ENCODE measurements around the gene RFXANK.
A peak's percentile ranks its signal among the peaks of the same experiment; 100 is the strongest.

The RFXANK gene

GRCh38 chr19:19224150-19224851, 32.2 kb downstream of the RFXANK start:
- no peaks in the 10 kb centered on the region for H3K36me3 ChIP-seq (ENCODE audit: insufficient read depth, low read length)
- no peak overlapping the region; the same call in 1 of the 2 replicates for H3K9ac ChIP-seq (ENCODE audit: low read depth, low read length)
- peaks cover 36% of the 10 kb centered on the region for H3K27me3 ChIP-seq (ENCODE audit: insufficient read depth, low read length)

GRCh38 chr19:19224852-19225494, 32.9 kb downstream of the RFXANK start:
- Histone ChIP-seq H3K9me3 (ENCODE audit: insufficient read depth, low read depth, low read length) (no peaks in the 10 kb centered on the region), H3K27ac (ENCODE audit: low read depth, low read length) (no peak overlapping the region), H3K27me3 (ENCODE audit: insufficient read depth, low read length) (peaks cover 38% of the 10 kb centered on the region), H3K9ac (ENCODE audit: low read depth, low read length) (no peak overlapping the region; the same call in 1 of the 2 replicates), H3K4me1 (ENCODE audit: insufficient read depth, low read length) (no peaks in the 10 kb centered on the region), H3K4me3 (ENCODE audit: low read length) (peak overlapping the region; percentile 41), H3K36me3 (ENCODE audit: insufficient read depth, low read length) (no peaks in the 10 kb centered on the region)
- 2% methylated on average over 59 of the region's 59 CpGs for WGBS

More at GRCh38 chr19:19224150-19224851, 32.2 kb downstream of the RFXANK start:
- Histone ChIP-seq H3K4me3 (ENCODE audit: low read length) (peak overlapping the region; percentile 41), H3K9me3 (ENCODE audit: insufficient read depth, low read depth, low read length) (no peaks in the 10 kb centered on the region), H3K4me1 (ENCODE audit: insufficient read depth, low read length) (no peaks in the 10 kb centered on the region), H3K27ac (ENCODE audit: low read depth, low read length) (no peak overlapping the region)
- WGBS: 60% methylated on average over 17 of the region's 17 CpGs

GRCh38 chr19:19226204-19226603, 34.1 kb downstream of the RFXANK start:
- WGBS: 87% methylated on average over 4 of the region's 5 CpGs
- Histone ChIP-seq H3K4me3 (ENCODE audit: low read length) (no peak overlapping the region), H3K4me1 (ENCODE audit: insufficient read depth, low read length) (no peaks in the 10 kb centered on the region), H3K27me3 (ENCODE audit: insufficient read depth, low read length) (peaks cover 40% of the 10 kb centered on the region), H3K9ac (ENCODE audit: low read depth, low read length) (no peak overlapping the region), H3K9me3 (ENCODE audit: insufficient read depth, low read depth, low read length) (no peaks in the 10 kb centered on the region), H3K36me3 (ENCODE audit: insufficient read depth, low read length) (no peaks in the 10 kb centered on the region), H3K27ac (ENCODE audit: low read depth, low read length) (no peak overlapping the region)

- H3K27me3 ChIP-seq (ENCODE audit: insufficient read depth, low read length): peaks cover 40% of the 10 kb centered on the region
- WGBS: 75% methylated on average over 10 of the region's 10 CpGs
- no peak overlapping the region for H3K4me3 ChIP-seq (ENCODE audit: low read length)
- no peaks in the 10 kb centered on the region for H3K4me1 ChIP-seq (ENCODE audit: insufficient read depth, low read length)
- H3K9me3 ChIP-seq (ENCODE audit: insufficient read depth, low read depth, low read length): no peaks in the 10 kb centered on the region
- no peak overlapping the region for H3K27ac ChIP-seq (ENCODE audit: low read depth, low read length)
- H3K9ac ChIP-seq (ENCODE audit: low read depth, low read length): no peak overlapping the region
- H3K36me3 ChIP-seq (ENCODE audit: insufficient read depth, low read length): no peaks in the 10 kb centered on the region
Observed at GRCh38 chr19:19226663-19227062, 34.6 kb downstream of the RFXANK start.

- Histone ChIP-seq H3K4me3 (ENCODE audit: low read length) (no peak overlapping the region), H3K27me3 (ENCODE audit: insufficient read depth, low read length) (peaks cover 40% of the 10 kb centered on the region), H3K9me3 (ENCODE audit: insufficient read depth, low read depth, low read length) (no peaks in the 10 kb centered on the region), H3K27ac (ENCODE audit: low read depth, low read length) (no peak overlapping the region), H3K36me3 (ENCODE audit: insufficient read depth, low read length) (no peaks in the 10 kb centered on the region), H3K4me1 (ENCODE audit: insufficient read depth, low read length) (no peaks in the 10 kb centered on the region), H3K9ac (ENCODE audit: low read depth, low read length) (no peak overlapping the region)
- 81% methylated on average over 4 of the region's 4 CpGs for WGBS
Observed at GRCh38 chr19:19227217-19227616, 35.2 kb downstream of the RFXANK start.

GRCh38 chr19:19229701-19230100, 37.6 kb downstream of the RFXANK start:
- Histone ChIP-seq H3K9me3 (ENCODE audit: insufficient read depth, low read depth, low read length) (peaks cover 8% of the 10 kb centered on the region), H3K4me1 (ENCODE audit: insufficient read depth, low read length) (no peaks in the 10 kb centered on the region), H3K27ac (ENCODE audit: low read depth, low read length) (no peak overlapping the region), H3K4me3 (ENCODE audit: low read length) (no peak overlapping the region), H3K9ac (ENCODE audit: low read depth, low read length) (no peak overlapping the region), H3K27me3 (ENCODE audit: insufficient read depth, low read length) (peaks cover 24% of the 10 kb centered on the region), H3K36me3 (ENCODE audit: insufficient read depth, low read length) (no peaks in the 10 kb centered on the region)
- WGBS: 87% methylated on average over 3 of the region's 3 CpGs

GRCh38 chr19:19230999-19231398, 38.9 kb downstream of the RFXANK start:
- Histone ChIP-seq H3K36me3 (ENCODE audit: insufficient read depth, low read length) (no peaks in the 10 kb centered on the region), H3K4me3 (ENCODE audit: low read length) (no peak overlapping the region), H3K9me3 (ENCODE audit: insufficient read depth, low read depth, low read length) (peaks cover 11% of the 10 kb centered on the region), H3K27me3 (ENCODE audit: insufficient read depth, low read length) (peaks cover 12% of the 10 kb centered on the region), H3K4me1 (ENCODE audit: insufficient read depth, low read length) (no peaks in the 10 kb centered on the region), H3K9ac (ENCODE audit: low read depth, low read length) (no peak overlapping the region), H3K27ac (ENCODE audit: low read depth, low read length) (no peak overlapping the region)
- 88% methylated on average over 9 of the region's 9 CpGs for WGBS

GRCh38 chr19:19232261-19232721, 40.2 kb downstream of the RFXANK start:
- H3K4me3 ChIP-seq (ENCODE audit: low read length): no peak overlapping the region

GRCh38 chr19:19234220-19234816, 42.3 kb downstream of the RFXANK start:
- 84% methylated on average over 2 of the region's 2 CpGs for WGBS
- peaks cover 11% of the 10 kb centered on the region for H3K9me3 ChIP-seq (ENCODE audit: insufficient read depth, low read depth, low read length)
- no peak overlapping the region for H3K4me3 ChIP-seq (ENCODE audit: low read length)
- peaks cover 4% of the 10 kb centered on the region for H3K27me3 ChIP-seq (ENCODE audit: insufficient read depth, low read length)
- H3K27ac ChIP-seq (ENCODE audit: low read depth, low read length): no peak overlapping the region
- H3K36me3 ChIP-seq (ENCODE audit: insufficient read depth, low read length): no peaks in the 10 kb centered on the region
- no peak overlapping the region for H3K9ac ChIP-seq (ENCODE audit: low read depth, low read length)
- no peaks in the 10 kb centered on the region for H3K4me1 ChIP-seq (ENCODE audit: insufficient read depth, low read length)

More at GRCh38 chr19:19232261-19232721, 40.2 kb downstream of the RFXANK start:
- 69% methylated on average over 19 of the region's 19 CpGs for WGBS
- Histone ChIP-seq H3K9ac (ENCODE audit: low read depth, low read length) (no peak overlapping the region), H3K27me3 (ENCODE audit: insufficient read depth, low read length) (peaks cover 9% of the 10 kb centered on the region), H3K9me3 (ENCODE audit: insufficient read depth, low read depth, low read length) (peaks cover 11% of the 10 kb centered on the region), H3K36me3 (ENCODE audit: insufficient read depth, low read length) (no peaks in the 10 kb centered on the region), H3K27ac (ENCODE audit: low read depth, low read length) (no peak overlapping the region), H3K4me1 (ENCODE audit: insufficient read depth, low read length) (no peaks in the 10 kb centered on the region)

GRCh38 chr19:19236173-19236572, 44.1 kb downstream of the RFXANK start:
- peaks cover 11% of the 10 kb centered on the region for H3K9me3 ChIP-seq (ENCODE audit: insufficient read depth, low read depth, low read length)
- no peaks in the 10 kb centered on the region for H3K4me1 ChIP-seq (ENCODE audit: insufficient read depth, low read length)
- H3K9ac ChIP-seq (ENCODE audit: low read depth, low read length): no peak overlapping the region
- no peak overlapping the region for H3K4me3 ChIP-seq (ENCODE audit: low read length)
- no peak overlapping the region for H3K27ac ChIP-seq (ENCODE audit: low read depth, low read length)
- H3K36me3 ChIP-seq (ENCODE audit: insufficient read depth, low read length): no peaks in the 10 kb centered on the region
- peaks cover 4% of the 10 kb centered on the region for H3K27me3 ChIP-seq (ENCODE audit: insufficient read depth, low read length)

GRCh38 chr19:19238126-19238894, 46.3 kb downstream of the RFXANK start:
- no peak overlapping the region for H3K27ac ChIP-seq (ENCODE audit: low read depth, low read length)
- 84% methylated on average over 18 of the region's 18 CpGs for WGBS
- H3K9me3 ChIP-seq (ENCODE audit: insufficient read depth, low read depth, low read length): peaks cover 11% of the 10 kb centered on the region
- H3K27me3 ChIP-seq (ENCODE audit: insufficient read depth, low read length): peaks cover 4% of the 10 kb centered on the region; the same call in 1 of the 2 replicates
- no peak overlapping the region for H3K4me3 ChIP-seq (ENCODE audit: low read length)
- H3K4me1 ChIP-seq (ENCODE audit: insufficient read depth, low read length): no peaks in the 10 kb centered on the region
- no peak overlapping the region for H3K9ac ChIP-seq (ENCODE audit: low read depth, low read length)
- H3K36me3 ChIP-seq (ENCODE audit: insufficient read depth, low read length): no peaks in the 10 kb centered on the region
